ENCODE results near the gene RABGGTA.
"Not testable (repeated sequence)": the region's sequence is repeated elsewhere in the genome, so short reads cannot be mapped to it uniquely, and the experiment has no call there.

Gene RABGGTA

DNA sequence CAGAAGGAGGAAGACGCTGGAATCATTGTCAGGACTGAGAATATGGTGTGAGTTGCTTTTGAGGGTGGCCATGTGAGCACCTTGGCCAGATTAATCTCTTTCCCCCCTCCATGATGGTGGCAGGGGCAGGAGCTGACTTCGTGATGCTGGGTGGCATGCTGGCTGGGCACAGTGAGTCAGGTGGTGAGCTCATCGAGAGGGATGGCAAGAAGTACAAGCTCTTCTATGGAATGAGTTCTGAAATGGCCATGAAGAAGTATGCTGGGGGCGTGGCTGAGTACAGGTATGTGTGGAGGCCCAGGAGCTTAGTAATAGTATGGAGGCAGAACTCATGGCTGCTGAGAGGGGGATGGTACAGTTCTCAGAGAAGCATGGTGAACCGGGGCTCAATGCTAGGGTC, 33.3 kb downstream of the RABGGTA start:
- no peak for FAIRE-seq

DNA sequence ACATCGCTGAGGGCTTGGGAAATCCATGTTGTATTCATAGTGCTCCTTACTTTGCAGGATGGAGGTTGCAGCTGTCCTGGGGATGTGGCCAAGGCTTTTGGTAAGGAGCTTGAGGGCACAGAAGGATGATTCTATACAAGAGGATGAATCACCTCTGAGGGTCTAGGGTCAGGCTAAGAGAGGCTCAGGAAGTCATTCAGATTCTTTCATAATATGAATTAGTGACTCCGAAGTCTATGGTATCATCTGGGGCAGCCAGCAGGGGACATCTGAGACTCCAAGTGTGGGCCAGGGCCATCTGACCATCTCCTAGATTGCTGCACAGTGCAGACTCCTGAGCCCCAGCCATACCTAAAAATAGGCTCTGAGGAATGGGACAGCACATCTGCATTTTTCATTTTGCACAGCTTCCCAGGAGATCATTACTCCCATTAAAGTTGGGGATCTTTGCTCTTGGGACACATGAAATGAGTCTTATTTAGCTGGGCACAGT, 33.9 kb downstream of the RABGGTA start:
- FAIRE-seq: no peak

DNA sequence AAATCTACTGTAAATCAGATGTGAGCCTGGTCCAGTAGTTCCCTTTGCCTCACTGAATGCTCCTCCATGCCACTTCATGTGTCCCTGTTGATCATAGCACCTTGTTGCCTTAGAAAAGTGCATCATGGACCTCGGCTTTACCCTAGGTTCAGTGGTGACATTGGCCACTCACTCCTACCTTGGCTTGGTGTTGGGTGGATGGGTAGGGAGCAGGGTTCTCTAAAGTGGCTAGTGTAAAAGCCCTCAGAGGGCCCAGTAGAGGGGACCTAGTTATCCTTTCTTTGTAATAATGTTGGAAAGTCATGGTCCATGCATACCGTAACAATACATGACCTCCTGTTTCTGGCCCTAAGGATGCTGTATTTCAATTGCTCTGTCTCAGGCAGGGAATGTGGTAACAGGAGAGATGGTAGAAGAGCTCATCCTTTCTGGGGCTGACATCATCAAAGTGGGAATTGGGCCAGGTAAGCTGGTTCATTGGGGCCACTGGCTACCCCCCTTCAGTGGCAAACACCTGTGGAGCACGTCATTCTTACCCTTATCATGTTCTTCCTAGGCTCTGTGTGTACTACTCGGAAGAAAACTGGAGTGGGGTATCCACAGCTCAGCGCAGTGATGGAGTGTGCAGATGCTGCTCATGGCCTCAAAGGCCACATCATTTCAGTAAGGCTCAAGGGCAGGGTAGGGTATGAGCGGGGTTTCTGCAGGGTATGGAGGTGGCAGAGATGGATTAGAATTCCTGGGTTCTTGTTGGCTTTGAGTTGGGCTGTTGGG, 34.5 kb downstream of the RABGGTA start:
- no peak for FAIRE-seq

DNA sequence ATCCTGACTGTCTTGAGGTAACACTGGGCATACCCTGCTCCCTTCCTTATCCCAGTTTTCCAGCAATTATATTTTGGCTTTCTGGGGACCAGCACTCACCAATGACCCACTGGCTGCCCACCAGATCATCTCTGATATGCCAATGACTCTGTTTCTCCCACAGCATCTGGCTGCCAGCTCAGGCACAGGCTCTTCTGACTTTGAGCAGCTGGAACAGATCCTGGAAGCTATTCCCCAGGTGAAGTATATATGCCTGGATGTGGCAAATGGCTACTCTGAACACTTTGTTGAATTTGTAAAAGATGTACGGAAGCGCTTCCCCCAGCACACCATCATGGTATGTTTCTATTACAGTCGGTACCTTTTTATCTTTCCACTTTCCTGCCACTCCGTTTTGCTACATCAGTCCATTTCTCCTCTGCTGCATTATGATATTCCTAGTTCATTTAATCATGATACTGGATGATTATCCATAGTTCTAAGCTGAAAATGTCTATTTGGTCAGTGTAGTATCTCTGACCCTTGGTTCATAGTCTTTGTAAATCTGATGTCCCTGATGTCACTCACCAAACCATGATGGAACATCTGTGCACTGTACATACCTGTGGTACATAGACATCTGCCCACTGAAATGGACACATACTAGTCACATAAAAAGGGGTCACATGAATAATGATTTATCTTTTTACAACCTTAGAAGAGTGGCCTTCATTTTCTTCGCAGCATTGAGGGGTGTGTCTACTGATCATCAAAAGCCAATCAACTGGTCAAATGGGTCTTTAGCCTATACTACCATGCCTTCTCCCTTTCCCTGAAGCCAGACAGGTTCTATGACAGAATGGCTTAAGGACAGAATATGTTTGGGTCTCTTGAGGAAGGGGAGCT, 35.4 kb downstream of the RABGGTA start:
- FAIRE-seq: no peak

DNA sequence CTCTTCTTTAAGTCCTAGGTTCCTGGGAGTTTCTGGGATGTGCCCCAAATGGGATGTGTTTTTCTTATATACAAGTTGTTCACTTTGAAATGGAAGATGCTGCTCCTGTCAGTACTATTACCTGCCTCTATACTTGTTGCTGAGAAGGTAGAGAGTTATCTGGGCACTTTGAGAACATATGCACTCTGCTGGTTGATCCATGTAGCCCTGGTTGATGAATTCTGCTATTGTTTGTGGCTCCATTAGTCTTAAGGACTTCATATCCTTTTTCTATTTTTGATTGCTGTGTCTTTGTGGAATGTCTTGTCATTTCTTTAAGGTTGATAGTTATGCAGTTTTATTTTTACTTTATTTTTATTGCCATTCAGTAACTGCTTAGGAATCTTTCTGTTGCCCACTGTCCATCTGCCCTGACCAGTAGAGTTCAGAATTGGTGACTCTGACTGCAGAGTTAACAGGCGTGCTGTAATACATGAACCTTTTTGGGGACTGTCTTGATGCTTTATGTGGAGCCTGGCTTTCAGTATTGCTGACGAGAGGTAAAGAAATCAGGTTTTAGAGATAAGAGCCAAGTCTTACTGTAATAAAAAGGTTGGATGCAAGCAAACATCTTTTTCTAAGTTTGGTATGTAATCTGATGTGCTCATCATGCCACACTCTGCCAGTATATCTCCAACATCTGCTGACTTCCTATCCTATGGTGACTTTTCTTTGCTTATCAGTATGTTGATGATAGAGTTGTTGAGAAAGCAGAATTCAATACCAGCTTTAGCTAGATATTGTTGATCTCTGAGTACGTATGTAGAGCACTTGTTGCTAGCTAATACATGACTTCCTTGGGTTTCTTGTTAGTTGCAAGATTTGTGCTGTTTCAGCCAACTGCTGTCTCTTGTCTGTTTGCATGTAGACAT, 37.0 kb downstream of the RABGGTA start:
- no peak for FAIRE-seq

DNA sequence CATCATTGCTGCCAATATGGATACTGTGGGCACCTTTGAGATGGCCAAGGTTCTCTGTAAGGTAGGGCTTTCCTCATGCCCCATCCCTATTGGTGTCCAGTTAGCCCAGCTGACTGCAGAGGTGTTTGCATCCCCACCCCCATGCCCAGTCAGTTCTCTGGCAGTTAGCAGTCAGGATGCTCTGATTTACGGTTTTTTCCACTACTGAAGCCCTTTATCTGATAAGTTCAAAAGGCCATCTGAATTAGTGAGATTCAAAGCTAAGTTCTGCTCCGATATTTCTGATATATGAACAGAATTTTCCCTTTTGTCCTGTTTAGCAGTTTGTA, 37.9 kb downstream of the RABGGTA start:
- FAIRE-seq: no peak

DNA sequence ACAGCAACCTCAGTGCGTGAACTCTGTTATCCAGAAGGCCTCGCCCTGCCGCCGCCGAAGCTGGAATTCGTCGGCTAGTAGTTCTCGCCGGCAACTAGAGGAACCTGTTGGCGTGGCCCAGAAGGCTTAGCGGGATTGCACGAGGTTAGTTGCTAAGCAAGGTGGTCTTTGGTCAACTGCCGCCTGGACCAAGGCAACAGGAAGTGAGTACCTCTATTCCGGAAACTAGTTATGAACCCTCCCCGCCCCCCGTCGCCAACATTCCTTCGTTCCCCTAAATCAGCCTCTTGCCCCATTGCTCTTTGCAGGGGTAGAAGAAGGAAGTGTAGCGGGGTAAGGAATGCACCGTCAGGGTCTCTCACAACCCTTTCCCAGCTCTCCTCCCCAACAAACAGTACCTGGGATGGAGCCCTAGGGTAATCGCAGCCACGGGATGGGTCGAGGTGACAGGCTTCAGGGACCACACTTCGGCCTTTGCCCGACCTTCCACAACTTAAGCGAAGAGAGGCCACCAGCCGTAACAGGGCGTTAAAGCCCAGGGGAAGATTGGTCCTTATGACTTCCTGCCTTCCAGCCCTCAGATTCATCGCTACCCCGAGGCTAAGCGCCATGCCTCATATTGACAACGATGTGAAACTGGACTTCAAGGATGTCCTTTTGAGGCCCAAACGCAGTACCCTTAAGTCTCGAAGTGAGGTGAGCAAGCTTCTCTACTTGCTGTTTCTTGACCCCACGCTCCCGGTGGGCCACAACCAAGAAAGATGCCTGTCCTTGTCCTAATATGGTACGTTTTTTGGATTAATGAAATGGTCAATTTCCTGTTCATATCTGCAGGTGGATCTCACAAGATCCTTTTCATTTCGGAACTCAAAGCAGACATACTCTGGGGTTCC, 38.5 kb downstream of the RABGGTA start, which contains the start of gene GMPR2:
TSS of gene GMPR2 (plus strand) at position 285 of the 893 bp plus-strand sequence. CDS start at position 610, 325 bp downstream.
- FAIRE-seq: no peak

DNA sequence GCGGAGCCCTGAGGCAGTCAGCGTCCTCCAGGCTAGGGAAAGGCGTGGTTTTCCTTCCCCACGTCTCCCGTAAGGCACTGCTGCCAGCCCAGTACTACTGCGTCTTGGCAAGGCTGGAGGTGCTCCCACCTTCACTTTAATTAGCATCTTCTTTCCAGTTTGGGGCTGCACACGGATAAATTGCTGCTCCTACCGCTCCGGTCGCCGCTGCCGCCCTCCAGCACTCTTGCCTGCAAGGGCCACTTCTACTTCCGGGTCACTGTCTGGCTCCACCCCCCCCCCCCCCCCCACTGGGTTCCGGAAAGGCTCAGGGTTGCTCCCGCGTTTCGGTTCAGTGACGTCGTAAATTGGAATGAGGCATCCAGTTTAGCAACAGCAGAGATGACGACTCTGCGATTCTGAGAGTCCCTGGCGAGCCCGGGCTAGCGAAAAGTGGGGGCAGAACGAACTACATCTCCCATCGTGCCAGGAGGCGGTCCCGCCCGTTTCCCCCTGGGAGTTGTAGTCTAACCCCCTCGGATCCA, 39.2 kb downstream of the RABGGTA start, which contains the start of gene NEDD8:
TSS of gene NEDD8 (minus strand) at position 247 of the 524 bp plus-strand sequence. CDS start at position 147, 100 bp downstream.
- FAIRE-seq: no peak

DNA sequence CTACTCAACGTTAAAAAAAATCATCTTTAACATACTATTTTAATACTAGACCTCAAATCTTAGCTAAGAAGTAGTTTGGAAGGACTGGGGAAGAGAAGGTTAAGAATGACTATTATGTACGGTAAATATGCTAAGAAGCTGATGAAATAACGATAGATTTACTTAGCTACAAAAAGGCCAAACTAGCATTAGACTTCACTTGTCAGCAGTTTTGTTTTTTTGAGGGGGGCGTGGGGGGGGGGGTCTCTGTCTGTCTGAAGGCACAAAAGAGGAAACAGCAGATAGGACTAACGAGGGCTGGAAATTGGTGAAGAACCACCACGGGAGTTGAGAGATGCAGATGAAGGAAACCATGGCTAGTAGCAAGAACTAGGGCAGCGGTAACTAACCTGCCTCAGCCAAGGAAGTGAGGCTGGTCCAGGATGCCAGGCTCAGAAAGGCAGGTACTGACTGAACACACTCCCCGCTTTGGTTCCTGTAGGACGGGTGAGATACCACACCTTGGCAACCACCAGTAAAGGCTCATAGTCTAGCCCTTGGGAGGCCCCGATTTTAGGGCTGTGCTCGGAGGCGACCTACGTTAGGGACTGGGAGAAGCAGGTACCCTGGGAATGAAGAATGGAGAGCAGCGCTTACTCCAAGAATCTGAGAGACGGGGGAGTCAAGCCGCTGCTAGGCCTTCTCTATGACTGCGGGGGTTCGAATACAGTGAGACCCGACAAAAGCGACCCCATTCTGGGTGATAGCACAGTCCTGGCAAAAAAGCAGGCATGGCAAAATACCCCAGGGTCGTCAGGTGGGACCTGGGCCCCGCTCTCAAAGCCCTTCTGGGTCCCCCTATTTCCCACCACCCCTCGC, 39.9 kb downstream of the RABGGTA start:
- no peak for FAIRE-seq

DNA sequence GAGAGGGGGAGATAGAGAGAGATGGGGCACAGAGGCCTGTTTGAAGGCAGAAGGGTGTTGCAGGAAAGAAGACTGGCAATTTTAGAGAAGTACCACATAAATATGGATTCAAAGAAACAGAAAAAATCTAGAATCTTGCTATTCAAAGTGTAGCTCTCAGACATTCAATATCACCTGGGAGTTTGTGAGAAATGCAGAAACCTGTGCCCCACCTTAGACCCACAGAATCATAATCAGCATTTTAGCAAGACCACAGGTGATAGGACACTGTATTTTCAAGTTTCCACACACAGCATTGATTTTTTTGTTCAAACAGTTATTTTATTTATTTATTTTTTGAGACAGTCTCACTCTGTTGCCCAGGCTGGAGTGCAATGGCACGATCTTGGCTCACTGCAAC, 42.5 kb downstream of the RABGGTA start:
- no peak for FAIRE-seq

DNA sequence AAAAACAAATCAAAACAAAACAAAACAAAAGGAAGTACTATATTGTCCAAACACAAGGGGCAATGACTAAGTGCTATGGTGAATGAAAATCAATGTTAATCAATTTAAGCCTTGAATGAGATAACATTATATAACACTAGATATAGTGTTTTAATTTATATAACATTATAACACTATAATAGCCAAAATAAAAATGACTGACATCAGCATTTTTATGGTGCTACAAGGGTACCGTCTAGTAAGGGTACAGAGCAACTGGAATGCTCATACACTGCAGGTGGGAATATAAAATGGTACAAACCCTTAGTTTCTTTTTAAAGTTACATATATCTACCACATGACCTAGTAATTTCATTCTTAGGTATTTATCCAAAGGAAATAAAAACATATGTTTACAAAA, 44.9 kb downstream of the RABGGTA start:
- no peak for FAIRE-seq

DNA sequence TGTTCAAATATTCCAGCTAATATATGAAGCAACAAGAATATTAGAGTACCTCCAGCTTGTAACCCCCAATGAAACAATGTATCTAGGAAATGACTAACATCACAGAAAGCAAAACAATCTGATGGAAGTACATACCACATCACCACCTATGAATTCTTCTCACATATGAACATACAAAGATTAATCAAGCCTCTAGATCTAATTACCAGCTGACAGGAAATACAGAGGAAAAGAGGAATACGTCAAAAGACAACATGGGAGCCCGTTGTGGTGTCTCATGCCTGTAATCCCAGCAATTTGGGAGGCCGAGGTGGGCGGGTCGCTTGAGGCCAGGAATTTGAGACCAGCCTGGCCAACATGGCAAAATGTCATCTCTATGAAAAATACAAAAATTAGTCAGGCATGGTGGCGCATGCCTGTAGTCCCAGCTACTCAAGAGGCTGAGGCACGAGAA, 46.8 kb downstream of the RABGGTA start:
- no peak for FAIRE-seq

DNA sequence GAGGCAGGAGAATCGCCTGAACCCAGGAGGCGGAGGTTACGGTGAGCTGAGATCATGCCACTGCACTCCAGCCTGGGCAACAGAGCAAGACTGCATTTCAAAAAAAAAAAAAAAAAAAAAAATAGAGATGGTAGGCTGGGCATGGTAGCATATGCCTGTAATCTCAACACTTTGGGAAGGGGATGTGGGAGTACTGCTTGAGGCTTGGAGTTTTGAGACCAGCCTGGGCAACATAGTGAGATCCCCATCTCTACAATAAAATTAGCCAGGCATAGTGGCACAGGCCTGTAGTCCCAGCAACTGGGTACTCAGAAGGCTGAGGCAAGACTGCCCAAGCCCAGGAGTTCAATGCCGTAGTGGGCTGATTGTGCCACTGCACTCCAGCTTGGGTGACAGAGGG, 48.4 kb downstream of the RABGGTA start:
- not testable (repeated sequence) for FAIRE-seq

DNA sequence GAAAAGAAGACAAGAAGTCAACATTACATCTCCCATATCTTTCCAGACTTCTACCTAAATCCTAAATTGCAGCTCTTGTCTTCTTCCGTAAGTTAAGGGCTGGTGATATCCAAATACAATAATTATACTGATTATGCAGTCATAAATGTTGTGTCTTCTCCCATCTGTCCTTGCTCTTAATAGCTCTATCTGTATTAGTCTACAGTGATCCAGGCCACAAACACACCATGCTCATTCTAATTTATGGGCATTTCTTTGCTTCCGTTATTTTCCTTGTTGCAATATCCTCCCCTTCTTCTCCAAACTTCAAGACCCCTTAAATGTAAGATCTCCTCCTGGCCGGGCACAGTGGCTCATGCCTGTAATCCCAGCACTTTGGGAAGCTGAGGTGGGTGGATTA, 51.9 kb downstream of the RABGGTA start:
- no peak for FAIRE-seq

DNA sequence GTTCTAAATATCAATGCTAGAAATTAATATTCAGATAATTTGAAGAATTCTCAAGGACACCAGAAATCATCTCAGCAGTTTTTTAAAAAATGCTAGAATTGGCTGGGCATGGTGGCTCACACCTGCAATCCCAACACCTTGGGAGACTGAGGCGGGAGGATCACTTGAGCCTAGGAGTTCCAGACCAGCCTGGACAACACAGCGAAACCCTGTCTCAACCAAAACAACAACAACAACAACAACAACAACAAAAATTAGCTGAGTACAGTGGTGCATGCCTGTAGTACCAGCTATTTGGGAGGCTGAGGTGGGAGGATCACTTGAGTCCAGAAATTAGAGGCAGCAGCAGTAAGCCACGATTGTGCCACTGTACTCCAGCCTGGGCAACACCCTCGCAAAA, 52.3 kb downstream of the RABGGTA start:
- no peak for FAIRE-seq

DNA sequence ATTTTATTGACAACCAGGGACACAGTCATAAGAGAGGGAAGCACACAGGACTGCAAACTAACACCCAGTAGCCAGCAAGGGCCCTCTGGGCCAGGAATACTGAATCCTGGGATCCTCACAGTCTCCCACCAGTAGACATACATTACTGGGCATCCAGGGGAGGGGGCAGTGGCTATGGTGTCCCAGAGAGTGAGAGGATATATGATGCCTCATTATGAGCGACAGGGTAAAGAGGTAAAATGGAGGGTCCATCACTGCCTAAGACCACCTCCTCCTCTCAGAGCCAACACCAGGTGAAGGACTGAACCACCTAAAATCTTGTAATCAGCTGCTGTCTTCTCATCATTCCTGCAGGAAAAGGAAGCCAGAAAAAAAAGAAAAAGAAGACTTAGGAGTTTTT, 54.5 kb downstream of the RABGGTA start:
- FAIRE-seq: not testable (repeated sequence)

DNA sequence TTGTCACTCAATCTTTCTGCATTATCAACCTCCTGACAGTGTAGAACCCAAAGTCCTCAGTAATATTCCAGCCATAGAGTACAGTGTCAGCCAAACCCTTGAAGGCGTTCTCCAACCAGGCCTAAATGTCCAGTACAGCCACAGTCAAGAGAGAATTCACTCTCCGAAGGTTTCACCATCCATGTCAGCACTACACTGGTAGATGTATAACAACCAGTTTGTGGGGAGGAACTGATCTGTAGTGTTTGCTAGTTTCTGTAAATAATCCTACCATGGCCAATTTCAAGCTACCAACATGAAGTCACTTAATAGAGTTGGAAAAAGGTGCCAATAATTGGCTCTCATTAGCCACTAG, 55.1 kb downstream of the RABGGTA start:
- FAIRE-seq: no peak
